B cell (primary cell): Measurements from ENCODE around the gene CNRIP1.

Experiments used
- EZH2 ChIP-seq: IDR thresholded peaks from 2 replicates; pipeline ENCODE4 v1.6.1; 2012; ENCODE audit warnings: borderline replicate concordance, low read depth, mild to moderate bottlenecking, moderate library complexity, low read length; ENCODE audit not compliant: insufficient read depth, poor library complexity, severe bottlenecking
- TF ChIP-seq, protein P1 (sequence below): fragments of 200-600 bp; IDR thresholded peaks from one replicate; pipeline ENCODE4 v1.8.0; 2022; ENCODE audit warnings: antibody characterized with exemption, mild to moderate bottlenecking

GRCh38 chr2:68303033-68303901 lies 16.5 kb downstream of the CNRIP1 start:
- TF ChIP-seq, protein P1, sequence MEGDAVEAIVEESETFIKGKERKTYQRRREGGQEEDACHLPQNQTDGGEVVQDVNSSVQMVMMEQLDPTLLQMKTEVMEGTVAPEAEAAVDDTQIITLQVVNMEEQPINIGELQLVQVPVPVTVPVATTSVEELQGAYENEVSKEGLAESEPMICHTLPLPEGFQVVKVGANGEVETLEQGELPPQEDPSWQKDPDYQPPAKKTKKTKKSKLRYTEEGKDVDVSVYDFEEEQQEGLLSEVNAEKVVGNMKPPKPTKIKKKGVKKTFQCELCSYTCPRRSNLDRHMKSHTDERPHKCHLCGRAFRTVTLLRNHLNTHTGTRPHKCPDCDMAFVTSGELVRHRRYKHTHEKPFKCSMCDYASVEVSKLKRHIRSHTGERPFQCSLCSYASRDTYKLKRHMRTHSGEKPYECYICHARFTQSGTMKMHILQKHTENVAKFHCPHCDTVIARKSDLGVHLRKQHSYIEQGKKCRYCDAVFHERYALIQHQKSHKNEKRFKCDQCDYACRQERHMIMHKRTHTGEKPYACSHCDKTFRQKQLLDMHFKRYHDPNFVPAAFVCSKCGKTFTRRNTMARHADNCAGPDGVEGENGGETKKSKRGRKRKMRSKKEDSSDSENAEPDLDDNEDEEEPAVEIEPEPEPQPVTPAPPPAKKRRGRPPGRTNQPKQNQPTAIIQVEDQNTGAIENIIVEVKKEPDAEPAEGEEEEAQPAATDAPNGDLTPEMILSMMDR: no peak
- TF ChIP-seq EZH2: no peak
